Gastroesophageal sphincter (tissue), 3 donors: Measurements from ENCODE around the gene ERBB4.

Source experiments
- POLR2AphosphoS5 ChIP-seq: sonication (generic); formaldehyde crosslinking; IDR thresholded peaks from one replicate; pipeline ENCODE4 v1.6.1; 2017; ENCODE audit warnings: antibody characterized with exemption
- TF ChIP-seq, protein P1 (sequence below), 4 experiments: fragments of 200-600 bp in 2 of 4; fragments of 450-650 bp in 2 of 4; sonication (generic) in 1 of 4; IDR thresholded peaks; one replicate each; pipeline ENCODE4 v1.5.1; 2017 to 2019; ENCODE audit warnings: antibody characterized with exemption in 4 of 4, mild to moderate bottlenecking in 2 of 4, moderate library complexity in 2 of 4

DNA sequence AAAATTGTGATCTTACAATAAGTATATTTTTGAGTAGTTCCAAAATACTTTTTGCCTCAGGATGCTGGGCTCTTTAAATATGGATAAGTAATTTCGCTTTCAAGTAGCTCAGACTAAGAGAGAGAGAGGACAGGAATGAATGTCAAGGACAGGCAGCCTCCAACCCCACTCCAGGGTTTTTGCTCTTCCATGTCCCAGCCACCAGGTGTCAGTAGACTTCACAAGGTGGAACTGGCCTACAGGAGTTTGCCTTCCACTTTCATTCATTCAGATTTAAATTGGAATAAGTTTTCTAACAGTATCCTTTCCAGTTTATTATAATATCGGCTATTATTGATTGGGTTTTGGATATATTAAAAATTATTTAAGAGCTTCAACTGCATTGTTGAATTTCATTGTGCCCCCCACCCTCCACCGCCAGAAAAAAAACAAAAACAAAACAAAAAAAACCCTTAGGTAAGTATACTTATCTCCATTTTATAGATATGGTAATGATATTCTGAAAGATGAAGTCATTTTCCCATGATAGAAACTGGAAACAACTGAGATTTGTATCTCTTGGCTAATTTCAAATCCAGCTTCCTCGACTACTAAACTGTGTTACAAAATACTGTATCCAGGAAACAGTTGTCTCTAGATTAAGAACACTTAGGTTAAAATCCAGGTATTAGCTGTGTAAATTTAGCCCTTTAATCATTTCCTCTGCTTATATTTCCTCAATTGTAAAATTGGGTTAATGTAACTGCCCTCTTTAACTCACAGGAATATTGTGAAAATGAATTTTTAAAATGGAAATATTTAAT is 793.1 kb downstream of the ERBB4 start:
- TF ChIP-seq, protein P1, sequence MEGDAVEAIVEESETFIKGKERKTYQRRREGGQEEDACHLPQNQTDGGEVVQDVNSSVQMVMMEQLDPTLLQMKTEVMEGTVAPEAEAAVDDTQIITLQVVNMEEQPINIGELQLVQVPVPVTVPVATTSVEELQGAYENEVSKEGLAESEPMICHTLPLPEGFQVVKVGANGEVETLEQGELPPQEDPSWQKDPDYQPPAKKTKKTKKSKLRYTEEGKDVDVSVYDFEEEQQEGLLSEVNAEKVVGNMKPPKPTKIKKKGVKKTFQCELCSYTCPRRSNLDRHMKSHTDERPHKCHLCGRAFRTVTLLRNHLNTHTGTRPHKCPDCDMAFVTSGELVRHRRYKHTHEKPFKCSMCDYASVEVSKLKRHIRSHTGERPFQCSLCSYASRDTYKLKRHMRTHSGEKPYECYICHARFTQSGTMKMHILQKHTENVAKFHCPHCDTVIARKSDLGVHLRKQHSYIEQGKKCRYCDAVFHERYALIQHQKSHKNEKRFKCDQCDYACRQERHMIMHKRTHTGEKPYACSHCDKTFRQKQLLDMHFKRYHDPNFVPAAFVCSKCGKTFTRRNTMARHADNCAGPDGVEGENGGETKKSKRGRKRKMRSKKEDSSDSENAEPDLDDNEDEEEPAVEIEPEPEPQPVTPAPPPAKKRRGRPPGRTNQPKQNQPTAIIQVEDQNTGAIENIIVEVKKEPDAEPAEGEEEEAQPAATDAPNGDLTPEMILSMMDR (IDR thresholded peaks at IDR 0.05), result peak; percentile 21 to 75 (median 52)
- TF ChIP-seq POLR2AphosphoS5, result no peak
